Hematopoietic multipotent progenitor cell treated with erythropoietin and hydrocortisone succinate and interleukin-3 and kit ligand, for 15 days (in vitro differentiated cells): ENCODE results near the gene PARD3.
"Not testable (repeated sequence)": the region's sequence is repeated elsewhere in the genome, so short reads cannot be mapped to it uniquely, and the experiment has no call there.

Experiments
- DNase-seq: peaks from one replicate; pipeline ENCODE4 v3.0.0-alpha.2; 2015; ENCODE audit warnings: low spot score

Gene PARD3

GRCh38 chr10:34294137-34294536, 521.0 kb downstream of the PARD3 start:
- DNase-seq: no peak

- DNase-seq: no peak
Measured at GRCh38 chr10:34292675-34293074, 522.4 kb downstream of the PARD3 start.

GRCh38 chr10:34292194-34292565, 522.9 kb downstream of the PARD3 start:
- DNase-seq: no peak

DNA sequence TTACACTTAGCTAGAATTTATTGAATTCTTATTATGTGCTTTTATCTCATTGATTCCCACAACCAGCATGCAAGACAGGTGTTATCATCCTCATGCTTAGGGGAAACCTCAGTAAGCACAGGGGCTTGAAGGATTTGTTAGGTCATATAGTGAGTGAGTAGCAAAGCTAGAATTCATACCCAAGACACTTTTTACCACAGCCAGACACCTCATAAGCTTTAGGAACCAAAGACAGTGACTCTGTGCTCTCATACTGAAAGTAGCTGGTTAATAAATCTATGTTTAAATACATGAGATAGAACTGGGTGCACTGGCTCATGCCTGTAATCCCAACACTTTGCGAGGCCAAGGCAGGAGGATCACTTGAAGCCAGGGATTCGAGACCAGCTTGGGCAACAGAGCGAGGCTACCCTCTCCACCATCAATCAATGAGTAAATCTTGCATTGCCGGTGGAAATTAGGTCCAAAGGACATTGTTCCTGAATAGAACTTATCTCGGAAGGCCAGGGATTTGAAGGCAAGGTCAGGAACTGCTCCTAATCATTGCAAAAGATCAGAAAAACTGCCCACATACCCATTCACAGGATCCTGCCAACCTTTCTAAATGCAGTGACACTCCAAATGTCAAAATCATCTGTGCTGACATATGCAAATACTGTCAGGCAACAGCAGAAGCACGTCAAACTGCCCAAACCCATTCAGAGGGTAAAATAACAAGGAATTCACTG, 523.5 kb downstream of the PARD3 start:
- no peak for DNase-seq

DNA sequence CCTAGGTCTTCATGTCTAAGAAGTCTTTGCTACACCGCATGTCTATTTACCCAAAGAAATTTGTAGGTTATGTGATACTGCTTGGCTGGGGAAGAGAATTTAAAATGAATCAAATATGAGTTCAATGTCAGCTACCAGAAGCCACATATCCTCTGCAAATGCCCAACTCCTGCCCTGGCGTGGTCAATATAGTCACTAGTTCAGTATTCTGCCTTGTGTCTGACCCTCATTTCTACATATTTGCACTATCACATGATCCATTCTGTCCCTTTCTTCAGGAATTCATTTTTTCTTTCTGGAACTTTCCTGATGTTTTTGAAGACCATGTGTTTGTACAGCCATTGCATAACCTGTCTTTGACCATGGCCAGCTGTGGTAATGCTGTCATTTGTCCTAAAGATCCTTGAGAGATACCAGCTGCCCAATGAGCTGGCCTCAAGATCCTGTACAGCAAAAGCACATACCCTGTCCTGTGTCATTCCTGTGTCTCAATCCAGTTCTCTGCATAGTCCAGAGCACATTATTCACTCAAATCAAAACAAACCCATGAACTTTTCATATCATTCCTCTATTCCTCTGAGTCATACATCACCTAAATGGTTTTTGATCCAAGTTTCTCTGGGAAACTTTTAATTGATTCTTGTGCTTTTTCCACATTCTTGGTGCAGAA, 524.5 kb downstream of the PARD3 start:
- no peak for DNase-seq

DNA sequence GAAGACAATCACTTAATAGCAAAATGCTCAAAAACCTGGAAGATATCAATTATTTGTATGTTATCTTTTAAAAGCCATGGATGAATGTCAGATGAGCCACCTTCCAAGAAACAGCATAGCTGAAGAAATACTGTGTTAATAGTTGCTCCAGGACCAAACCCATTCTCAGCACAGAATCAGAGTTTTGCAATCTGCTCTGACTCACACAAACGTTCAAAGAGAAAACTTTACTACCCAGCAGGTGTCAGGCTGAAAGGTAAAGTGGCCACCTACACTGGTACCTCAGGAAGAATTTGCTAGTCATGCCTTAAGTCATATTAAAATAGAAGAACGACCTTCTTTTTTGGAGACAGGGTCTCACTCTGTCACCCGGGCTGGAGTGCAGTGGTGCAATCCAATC, 526.5 kb downstream of the PARD3 start:
- no peak for DNase-seq

- DNase-seq: no peak
Measured at GRCh38 chr10:34286136-34286739, 528.9 kb downstream of the PARD3 start.

GRCh38 chr10:34281661-34282582, 533.2 kb downstream of the PARD3 start:
- no peak for DNase-seq

DNA sequence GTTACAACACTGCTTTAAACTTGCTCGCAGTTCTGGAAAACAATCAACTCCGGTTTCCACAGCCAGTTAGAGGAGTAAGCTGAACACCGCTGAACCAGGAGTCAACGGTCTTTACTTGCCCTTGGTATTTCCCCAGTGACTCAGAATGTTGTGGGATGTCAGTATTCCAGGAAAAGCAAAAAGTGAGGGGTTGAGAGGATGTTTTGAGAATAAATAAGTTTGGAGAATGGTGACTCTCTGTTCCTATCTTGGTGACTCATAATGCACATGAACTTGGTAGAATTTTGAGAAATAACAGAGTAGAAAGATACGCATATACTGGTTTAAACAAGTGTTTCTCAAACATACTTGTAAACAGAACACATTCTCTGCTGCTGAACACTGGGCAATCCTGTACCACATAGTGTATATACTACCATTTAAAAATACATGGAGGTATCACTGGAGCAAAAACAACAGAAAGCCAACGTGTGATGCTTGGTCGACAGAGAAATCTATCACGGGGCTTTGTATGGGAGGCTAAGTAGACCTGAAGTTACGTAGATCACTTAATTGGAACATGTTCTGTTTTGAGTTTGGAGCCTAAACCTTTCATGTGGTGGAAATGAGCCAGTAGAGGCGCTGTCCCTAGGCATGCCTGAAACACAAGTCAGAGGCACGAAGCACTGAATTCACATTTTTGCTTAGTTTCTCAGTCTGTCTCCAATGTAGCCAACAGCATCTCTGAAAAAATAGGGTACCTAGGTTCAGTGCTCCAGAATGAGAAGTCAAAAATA, 534.3 kb downstream of the PARD3 start:
- no peak for DNase-seq

DNA sequence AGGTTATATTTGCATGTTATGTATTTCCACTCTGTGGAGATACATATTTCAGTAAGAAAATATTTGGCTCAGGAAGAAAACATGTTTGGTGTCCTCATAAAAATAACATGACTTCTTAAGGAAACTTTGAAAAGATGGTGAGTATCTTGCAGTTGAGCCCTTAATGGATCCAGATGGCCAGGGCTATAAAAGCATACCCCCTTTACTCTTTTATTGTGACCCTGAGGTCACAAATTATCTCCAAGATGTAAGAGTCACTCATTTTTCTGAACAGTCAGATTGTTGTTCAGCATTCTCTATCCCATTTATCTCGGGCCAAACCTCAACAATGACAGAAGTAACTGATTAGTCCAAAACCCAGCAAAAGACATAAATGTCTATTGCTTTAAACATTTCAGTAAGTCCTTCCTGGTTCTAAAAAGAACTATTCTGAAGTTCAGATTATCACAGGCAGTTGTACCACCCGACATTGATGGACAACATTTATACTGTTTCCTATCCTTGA, 539.4 kb downstream of the PARD3 start:
- DNase-seq: no peak

- DNase-seq: no peak
Measured at GRCh38 chr10:34274906-34275305, 540.2 kb downstream of the PARD3 start.

DNA sequence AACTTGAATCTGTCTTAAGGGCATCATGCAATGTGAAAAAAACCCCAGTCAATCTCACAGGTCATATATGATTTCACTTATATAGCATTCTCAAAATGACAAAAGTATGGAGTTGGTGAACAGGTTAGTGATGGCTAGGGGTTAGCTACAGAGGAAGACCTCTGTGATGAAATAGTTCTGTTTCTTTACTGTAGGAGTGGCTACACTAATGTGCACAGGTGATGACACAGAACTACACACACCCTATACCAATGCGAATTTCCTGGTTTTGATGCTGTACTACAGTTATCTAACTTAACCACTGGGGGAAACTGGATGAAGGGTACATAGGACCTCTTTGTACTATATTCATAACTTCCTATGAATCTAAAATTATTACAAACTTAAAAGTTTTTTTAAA, 541.8 kb downstream of the PARD3 start:
- no peak for DNase-seq

- DNase-seq: no peak
Measured at GRCh38 chr10:34272316-34272715, 542.8 kb downstream of the PARD3 start.

- not testable (repeated sequence) for DNase-seq
Measured at GRCh38 chr10:34268410-34268809, 546.7 kb downstream of the PARD3 start.

DNA sequence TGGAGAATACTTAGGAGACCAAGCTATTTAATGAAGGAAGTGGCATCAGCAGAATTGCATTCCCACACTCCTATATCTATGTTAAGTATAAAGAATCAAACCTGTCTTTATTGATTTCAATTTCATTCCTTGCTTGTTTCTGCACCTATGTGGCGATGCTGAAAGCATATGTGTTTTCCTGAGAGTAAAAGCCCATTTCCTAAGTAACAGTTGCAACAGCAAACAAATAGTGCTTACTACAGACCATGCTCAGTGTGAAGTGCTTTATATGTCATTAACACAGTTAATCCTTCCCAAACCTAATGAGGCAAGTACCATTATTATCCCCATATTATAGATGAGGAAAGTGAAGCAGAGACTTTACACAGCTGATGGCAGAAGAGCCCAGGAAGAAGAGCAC, 552.1 kb downstream of the PARD3 start:
- DNase-seq: no peak

- DNase-seq: no peak
Measured at GRCh38 chr10:34260904-34261303, 554.2 kb downstream of the PARD3 start.

- DNase-seq: no peak
Measured at GRCh38 chr10:34256216-34256615, 558.9 kb downstream of the PARD3 start.

- no peak for DNase-seq
Measured at GRCh38 chr10:34255035-34255434, 560.1 kb downstream of the PARD3 start.

DNA sequence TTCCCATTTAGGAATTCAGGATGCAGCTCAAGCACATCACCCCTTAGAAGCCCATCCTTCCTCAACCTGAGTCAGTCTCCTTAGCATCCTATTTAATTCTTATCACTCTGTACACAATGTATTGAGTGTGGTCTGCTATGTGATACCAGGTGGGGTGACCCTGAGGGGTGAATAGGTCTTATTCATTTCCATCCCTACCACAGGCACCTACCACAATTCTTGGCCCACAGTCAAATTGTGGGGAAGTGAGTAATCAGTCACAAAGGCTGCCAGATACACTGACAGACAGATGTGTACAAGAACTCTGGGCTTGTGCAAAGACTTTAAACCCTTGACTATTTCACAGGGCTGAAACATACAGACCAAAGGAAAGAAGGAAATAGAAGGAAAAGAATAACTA, 560.5 kb downstream of the PARD3 start:
- DNase-seq: no peak

DNA sequence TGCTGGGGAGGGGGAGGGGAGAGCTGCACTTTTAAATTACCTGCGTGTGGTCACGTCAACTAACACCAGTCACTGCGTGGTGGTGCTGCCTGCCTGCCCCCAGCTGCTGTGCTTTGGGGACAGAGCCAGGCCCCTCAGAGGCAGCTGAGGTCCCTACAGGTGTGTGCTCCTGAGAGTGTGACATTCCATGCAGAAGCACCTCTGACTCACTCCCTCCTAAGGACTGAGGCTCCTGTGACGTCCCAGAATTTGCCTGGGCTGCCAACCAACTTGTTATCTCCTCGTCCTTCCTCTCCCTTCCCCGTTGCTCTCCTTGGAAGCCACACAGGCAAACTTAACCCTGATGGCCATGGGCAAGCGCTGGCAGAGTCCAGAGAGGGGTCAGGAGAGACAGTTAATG, 563.0 kb downstream of the PARD3 start:
- DNase-seq: no peak

DNA sequence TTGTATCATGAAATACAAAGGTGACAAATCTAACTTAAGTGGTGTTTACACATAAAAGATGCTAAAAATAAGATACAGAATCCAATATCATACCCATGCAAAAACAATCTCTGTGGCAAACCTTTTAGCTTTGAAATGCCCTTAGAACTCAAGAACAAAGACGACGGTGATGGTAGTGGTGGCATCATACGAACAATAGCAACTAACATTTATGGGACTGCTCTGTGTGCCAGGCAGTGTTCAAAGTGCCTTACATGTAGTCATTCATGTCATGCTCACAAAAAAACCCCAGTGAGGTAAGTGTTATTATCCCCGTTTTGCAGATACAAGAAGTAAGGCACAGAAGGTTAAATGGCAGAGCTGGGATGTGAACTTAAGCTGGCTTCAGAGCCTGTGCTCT, 563.9 kb downstream of the PARD3 start:
- no peak for DNase-seq
